Measurements from ENCODE around the gene EXOC6B. TPM values are rescaled to one million over a fixed set of nuclear protein-coding genes. Genes with fewer than 3 reads are reported as not detected.
A peak's percentile ranks its signal among the peaks of the same experiment; 100 is the strongest.

The EXOC6B gene
- 10 to 100 TPM; 16.9 to 17.5 TPM for total RNA-seq
- 5.3 TPM for polyA plus RNA-seq (2013, experiment 1 of 2)
- 6.9 TPM for polyA plus RNA-seq (2013, experiment 2 of 2)
- total RNA-seq: 7.1 to 42.4 (median 19.3) reads per million in 172 experiments

DNA sequence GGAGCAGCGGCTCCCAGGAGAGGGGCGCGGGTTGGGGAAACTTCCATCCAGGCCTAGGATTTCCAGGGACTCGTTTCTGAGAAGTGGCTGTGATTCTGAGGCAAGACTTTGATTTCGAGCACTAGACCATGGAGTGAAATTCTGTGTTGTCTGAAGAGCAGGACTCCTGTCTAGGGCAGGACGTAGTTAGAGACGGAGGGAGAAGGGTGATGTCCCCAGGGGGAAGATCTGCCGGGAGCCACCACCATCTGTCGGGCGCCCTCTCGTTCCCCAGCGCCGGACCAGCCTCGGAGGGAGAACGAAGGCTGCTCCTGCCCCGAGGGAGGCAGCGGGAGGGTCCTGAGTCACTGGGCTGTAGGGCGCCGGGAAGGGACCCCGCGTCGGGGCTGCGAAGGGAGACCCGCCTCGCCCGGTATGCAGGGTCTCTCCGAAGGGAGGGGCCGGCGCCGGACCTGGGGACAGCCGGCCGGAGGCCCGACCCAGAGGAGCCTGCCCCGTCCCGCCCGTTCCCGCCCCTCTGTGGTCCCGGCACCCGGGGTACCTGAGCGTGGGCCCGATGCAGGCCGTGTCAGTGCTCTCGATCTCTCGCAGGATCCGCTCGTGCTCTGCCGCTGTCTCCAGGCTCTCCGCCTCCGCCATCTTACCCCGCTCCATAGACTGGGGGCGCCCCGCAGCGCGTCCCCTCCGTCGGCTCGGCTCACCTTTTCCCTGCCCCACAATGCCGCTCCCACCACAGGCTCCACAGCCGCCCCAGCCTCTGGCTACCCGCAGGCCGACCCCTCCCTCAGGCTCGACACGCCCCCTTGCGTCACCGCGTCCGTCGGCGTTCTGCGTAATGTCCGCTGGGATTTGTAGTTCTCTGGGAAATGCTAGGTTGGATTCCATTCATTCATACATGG is at the start of gene EXOC6B:
TSS of gene EXOC6B (minus strand) at position 777 of the 899 bp plus-strand sequence.
- peak within 1 kb of the TSS; percentile 94 for H3K4me3 Mint-ChIP-seq
- no peaks in the 10 kb centered on the region for H3K9me3 ChIP-seq (ENCODE audit: control insufficient read depth in 1 of 2, insufficient read depth in 1 of 2, low read length in 2 of 2)
- peak within 1 kb of the TSS; percentile 78 for H3K27ac Mint-ChIP-seq
- peaks cover 0 to 4% of the 10 kb centered on the region in 2 experiments for H3K27me3 ChIP-seq (ENCODE audit: control insufficient read depth in 1 of 2, insufficient read depth in 2 of 2, low read length in 2 of 2)
- H3K4me1 Mint-ChIP-seq (ENCODE audit: low read depth): peaks cover 48% of the 10 kb centered on the region
- H3K4me3 ChIP-seq (ENCODE audit: low read length): peak within 1 kb of the TSS; percentile 74
- DNase-seq (peak; percentile 64 to 92 (median 86)), ATAC-seq (ENCODE audit: poor library complexity) (peak; percentile 90)
- intact Hi-C loops (cut with DNase I, micrococcal nuclease): loop anchor here in 1 of 2 experiments (5.0 to 10.0 kb wide), 5 partner anchors 247 to 557 kb away; partner anchors contain the start of genes FBXO41, RAB11FIP5 and SFXN5
- H3K9me3 Mint-ChIP-seq: no peaks in the 10 kb centered on the region
- H3K27me3 Mint-ChIP-seq: peaks cover 8% of the 10 kb centered on the region
- peaks cover 12% of the 10 kb centered on the region for H3K4me1 ChIP-seq (ENCODE audit: insufficient read depth, low read length)
- H3K36me3 ChIP-seq (ENCODE audit: insufficient read depth, low read length): no peaks in the 10 kb centered on the region
- H3K36me3 Mint-ChIP-seq (ENCODE audit: low read depth): peaks cover 9% of the 10 kb centered on the region
- ChIA-PET CTCF (no interaction called here), POLR2A (no interaction called here)
- TF ChIP-seq, protein P1, sequence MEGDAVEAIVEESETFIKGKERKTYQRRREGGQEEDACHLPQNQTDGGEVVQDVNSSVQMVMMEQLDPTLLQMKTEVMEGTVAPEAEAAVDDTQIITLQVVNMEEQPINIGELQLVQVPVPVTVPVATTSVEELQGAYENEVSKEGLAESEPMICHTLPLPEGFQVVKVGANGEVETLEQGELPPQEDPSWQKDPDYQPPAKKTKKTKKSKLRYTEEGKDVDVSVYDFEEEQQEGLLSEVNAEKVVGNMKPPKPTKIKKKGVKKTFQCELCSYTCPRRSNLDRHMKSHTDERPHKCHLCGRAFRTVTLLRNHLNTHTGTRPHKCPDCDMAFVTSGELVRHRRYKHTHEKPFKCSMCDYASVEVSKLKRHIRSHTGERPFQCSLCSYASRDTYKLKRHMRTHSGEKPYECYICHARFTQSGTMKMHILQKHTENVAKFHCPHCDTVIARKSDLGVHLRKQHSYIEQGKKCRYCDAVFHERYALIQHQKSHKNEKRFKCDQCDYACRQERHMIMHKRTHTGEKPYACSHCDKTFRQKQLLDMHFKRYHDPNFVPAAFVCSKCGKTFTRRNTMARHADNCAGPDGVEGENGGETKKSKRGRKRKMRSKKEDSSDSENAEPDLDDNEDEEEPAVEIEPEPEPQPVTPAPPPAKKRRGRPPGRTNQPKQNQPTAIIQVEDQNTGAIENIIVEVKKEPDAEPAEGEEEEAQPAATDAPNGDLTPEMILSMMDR (IDR thresholded peaks at IDR 0.05): no peak
- H3K27ac ChIP-seq (ENCODE audit: low read depth in 1 of 2, low read length in 2 of 2): no peak within 1 kb of the TSS

DNA sequence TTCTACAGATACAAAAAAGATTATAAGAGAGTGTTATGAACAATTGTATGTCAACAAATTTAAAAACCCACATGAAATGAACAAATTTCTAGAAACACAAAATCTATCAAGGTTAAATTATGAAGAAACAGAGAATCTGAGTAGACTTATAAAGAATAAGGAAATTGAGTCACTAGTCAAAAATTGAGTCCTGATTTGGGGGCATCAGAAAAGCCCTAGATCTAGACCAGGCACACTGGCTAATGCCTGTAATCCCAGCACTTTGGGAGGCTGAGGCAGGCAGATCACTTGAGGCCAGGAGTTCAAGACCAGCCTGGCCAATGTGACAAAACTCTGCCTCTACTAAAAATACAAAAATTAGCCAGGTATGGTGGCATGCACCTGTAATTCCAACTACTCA is 46.0 kb upstream of the EXOC6B start:
- H3K9me3 ChIP-seq (ENCODE audit: control insufficient read depth in 1 of 2, insufficient read depth in 1 of 2, low read length in 2 of 2): peaks cover 0 to 3% of the 10 kb centered on the region in 2 experiments
- DNase-seq: no peak
- H3K36me3 ChIP-seq (ENCODE audit: insufficient read depth, low read length): no peaks in the 10 kb centered on the region
- TF ChIP-seq, protein P1 (IDR thresholded peaks at IDR 0.05): no peak
- Mint-ChIP-seq H3K4me3 (no peak overlapping the region), H3K4me1 (ENCODE audit: low read depth) (no peaks in the 10 kb centered on the region), H3K27ac (no peak overlapping the region), H3K36me3 (ENCODE audit: low read depth) (no peaks in the 10 kb centered on the region), H3K9me3 (no peaks in the 10 kb centered on the region), H3K27me3 (peaks cover 53% of the 10 kb centered on the region)
- ChIA-PET CTCF (interaction anchor here (1.0 kb wide), 1 partner anchor 9 kb away, joined by 5 read pairs; no protein-coding TSS in a partner anchor), POLR2A (no interaction called here)
- H3K4me1 ChIP-seq (ENCODE audit: insufficient read depth, low read length): no peaks in the 10 kb centered on the region
- intact Hi-C loops (cut with DNase I, micrococcal nuclease): no loop called here
- H3K27ac ChIP-seq (ENCODE audit: low read depth in 1 of 2, low read length in 2 of 2): no peak overlapping the region
- H3K27me3 ChIP-seq (ENCODE audit: control insufficient read depth in 1 of 2, insufficient read depth in 2 of 2, low read length in 2 of 2): peaks cover 13 to 29% of the 10 kb centered on the region in 2 experiments
- ATAC-seq (ENCODE audit: poor library complexity): no peak
- H3K4me3 ChIP-seq (ENCODE audit: low read length): no peak overlapping the region

DNA sequence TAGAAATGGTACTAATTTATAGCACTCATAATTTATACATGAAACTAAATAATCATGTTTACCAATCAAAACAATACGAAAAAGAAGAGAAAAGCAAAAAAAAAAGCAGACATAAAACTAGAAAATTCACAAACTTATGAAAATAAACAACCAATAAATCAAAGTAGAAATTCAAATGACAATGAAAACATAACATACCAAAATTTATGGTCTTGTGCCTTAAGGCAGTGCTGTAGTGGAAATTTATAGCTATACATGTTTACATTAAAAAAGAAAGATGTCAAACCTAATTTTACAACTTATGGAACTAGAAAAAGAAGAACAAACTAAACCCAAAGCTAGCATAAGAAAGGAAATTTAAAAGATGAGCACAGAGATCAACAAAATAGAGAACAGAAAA is 45.2 kb upstream of the EXOC6B start:
- no peak overlapping the region for H3K27ac ChIP-seq (ENCODE audit: low read depth in 1 of 2, low read length in 2 of 2)
- no peaks in the 10 kb centered on the region for H3K4me1 ChIP-seq (ENCODE audit: insufficient read depth, low read length)
- Mint-ChIP-seq H3K27me3 (peaks cover 58% of the 10 kb centered on the region), H3K4me3 (no peak overlapping the region), H3K36me3 (ENCODE audit: low read depth) (no peaks in the 10 kb centered on the region), H3K27ac (no peak overlapping the region), H3K4me1 (ENCODE audit: low read depth) (no peaks in the 10 kb centered on the region), H3K9me3 (no peaks in the 10 kb centered on the region)
- H3K4me3 ChIP-seq (ENCODE audit: low read length): no peak overlapping the region
- TF ChIP-seq, protein P1 (IDR thresholded peaks at IDR 0.05): no peak
- POLR2A ChIA-PET: no interaction called here
- CTCF ChIA-PET: interaction anchor here (1.0 kb wide), 1 partner anchor 8 kb away, joined by 5 read pairs; no protein-coding TSS in a partner anchor
- H3K9me3 ChIP-seq (ENCODE audit: control insufficient read depth in 1 of 2, insufficient read depth in 1 of 2, low read length in 2 of 2): peaks cover 0 to 3% of the 10 kb centered on the region in 2 experiments
- H3K36me3 ChIP-seq (ENCODE audit: insufficient read depth, low read length): no peaks in the 10 kb centered on the region
- intact Hi-C loops (cut with DNase I, micrococcal nuclease): no loop called here
- ATAC-seq (ENCODE audit: poor library complexity): no peak
- H3K27me3 ChIP-seq (ENCODE audit: control insufficient read depth in 1 of 2, insufficient read depth in 2 of 2, low read length in 2 of 2): peaks cover 13 to 29% of the 10 kb centered on the region in 2 experiments
- DNase-seq: no peak
